SU-DHL-6 (cell line): Measurements from ENCODE around the gene DEFB114.

ENCODE experiments used
- H2AFZ ChIP-seq: fragments of 200-600 bp; sonication (generic); 2 replicates; pipeline ENCODE4 v1.6.1; 2014; ENCODE audit warnings: low read depth, mild to moderate bottlenecking, moderate library complexity, mixed read lengths, antibody characterized with exemption, low read length; ENCODE audit not compliant: severe bottlenecking
- H3F3A ChIP-seq: fragments of 200-600 bp; shearing (Covaris generic); 2 replicates; pipeline ENCODE4 v1.6.0; 2016; ENCODE audit warnings: antibody characterized with exemption, mild to moderate bottlenecking; ENCODE audit not compliant: insufficient read depth
- H3K27ac ChIP-seq: fragments of 200-600 bp; sonication (generic); 2 replicates; pipeline ENCODE4 v1.5.1; 2016; ENCODE audit warnings: low read depth, mild to moderate bottlenecking, low read length, moderate library complexity, mixed read lengths
- H3K27me3 ChIP-seq: fragments of 200-600 bp; sonication (generic), shearing (Covaris generic); 2 replicates; pipeline ENCODE4 v1.6.0; 2014; ENCODE audit warnings: mild to moderate bottlenecking, low read length
- H3K36me3 ChIP-seq: fragments of 200-600 bp; sonication (generic); 2 replicates; pipeline ENCODE4 v1.6.1; 2014; ENCODE audit warnings: mild to moderate bottlenecking, low read length, mixed read lengths
- H3K4me2 ChIP-seq: fragments of 300-600, 200-600 bp; shearing (Covaris generic), sonication (generic); 2 replicates; pipeline ENCODE4 v1.6.0; 2014; ENCODE audit warnings: low read length, low read depth, mild to moderate bottlenecking; ENCODE audit not compliant: poor library complexity, severe bottlenecking
- H3K4me3 ChIP-seq: fragments of 200-600 bp; sonication (generic); 2 replicates; pipeline ENCODE4 v1.5.1; 2014; ENCODE audit warnings: antibody characterized with exemption, low read length, mild to moderate bottlenecking, mixed read lengths; ENCODE audit not compliant: insufficient read depth, poor library complexity, severe bottlenecking
- H3K79me2 ChIP-seq: fragments of 200-600 bp; sonication (generic); 2 replicates; pipeline ENCODE4 v1.6.1; 2014; ENCODE audit warnings: mild to moderate bottlenecking, low read length, moderate library complexity; ENCODE audit not compliant: insufficient read depth
- H3K9ac ChIP-seq: fragments of 200-600 bp; sonication (generic); 2 replicates; pipeline ENCODE4 v1.7.0; 2014; ENCODE audit warnings: mild to moderate bottlenecking, low read length
- H3K9me2 ChIP-seq: fragments of 200-600 bp; sonication (generic); replicated peaks from 2 replicates; pipeline ENCODE4 v1.6.1; 2014; ENCODE audit warnings: low read length; ENCODE audit not compliant: insufficient read depth
- H3K9me3 ChIP-seq: fragments of 200-600 bp; sonication (generic); 2 replicates; pipeline ENCODE4 v1.6.1; 2014; ENCODE audit warnings: low read length, mixed read lengths; ENCODE audit not compliant: insufficient read depth
- H4K20me1 ChIP-seq: fragments of 200-600 bp; sonication (generic); 2 replicates; pipeline ENCODE4 v1.6.1; 2014; ENCODE audit warnings: low read depth, mild to moderate bottlenecking, antibody characterized with exemption, low read length, moderate library complexity, mixed read lengths
- CTCF ChIP-seq: fragments of 200-600 bp; sonication (generic); IDR thresholded peaks from one replicate; pipeline ENCODE4 v1.5.1; 2017; ENCODE audit warnings: antibody characterized with exemption, mild to moderate bottlenecking, low read length, moderate library complexity; ENCODE audit not compliant: insufficient read depth, poor library complexity, severe bottlenecking
- EZH2phosphoT487 ChIP-seq: fragments of 200-600 bp; sonication (generic), shearing (Covaris generic); conservative IDR thresholded peaks from 2 replicates; pipeline ENCODE4 v1.6.1; 2018; ENCODE audit warnings: mild to moderate bottlenecking, antibody characterized with exemption, low read length, moderate library complexity, mixed read lengths

The DEFB114 gene

DNA sequence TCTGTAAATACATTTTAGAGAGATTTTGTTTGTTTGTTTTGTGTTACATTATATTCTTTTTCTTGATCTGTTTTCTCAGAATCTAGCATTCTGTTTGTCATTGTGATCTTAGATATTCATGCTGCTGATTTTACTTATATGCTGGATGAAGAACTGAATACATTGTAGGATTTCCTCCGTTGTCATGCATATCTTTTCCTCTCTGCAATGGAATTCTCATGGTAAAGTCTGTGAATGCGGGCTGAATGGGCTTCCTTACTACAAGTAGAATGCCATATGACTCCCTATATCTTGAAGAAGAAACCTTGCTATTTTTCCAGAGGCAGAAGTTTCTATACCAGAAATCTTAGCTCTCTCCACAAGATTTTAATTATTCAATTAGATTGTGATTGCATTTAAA is 2.4 kb upstream of the DEFB114 start:
- TF ChIP-seq CTCF (no peak), EZH2phosphoT487 (no peak)
- no peaks in the 10 kb centered on the region for H3K9me2 ChIP-seq

GRCh38 chr6:49958180-49958579 is 5.8 kb downstream of the DEFB114 start:
- Histone ChIP-seq H4K20me1 (no peaks in the 10 kb centered on the region), H3K36me3 (peaks cover 4% of the 10 kb centered on the region; the same call in 1 of the 2 replicates), H3K9ac (no peak overlapping the region), H3K27me3 (no peaks in the 10 kb centered on the region), H3K9me3 (no peaks in the 10 kb centered on the region; the same call in 1 of the 2 replicates), H3K79me2 (no peaks in the 10 kb centered on the region), H3K27ac (no peak overlapping the region), H3K9me2 (no peaks in the 10 kb centered on the region), H2AFZ (no peak overlapping the region), H3F3A (no peaks in the 10 kb centered on the region), H3K4me3 (no peak overlapping the region), H3K4me2 (no peak overlapping the region)
- TF ChIP-seq CTCF, result no peak
- TF ChIP-seq EZH2phosphoT487, result no peak

More for the DNA sequence above, 2.4 kb upstream of the DEFB114 start:
- H3K4me3 ChIP-seq, result no peak overlapping the region
- no peaks in the 10 kb centered on the region for H3K79me2 ChIP-seq
- H3K36me3 ChIP-seq, result peaks cover 4% of the 10 kb centered on the region; the same call in 1 of the 2 replicates
- H3K27me3 ChIP-seq, result no peaks in the 10 kb centered on the region
- H3K9me3 ChIP-seq, result no peaks in the 10 kb centered on the region
- no peaks in the 10 kb centered on the region for H3F3A ChIP-seq
- peaks cover 2% of the 10 kb centered on the region; the same call in 1 of the 2 replicates for H4K20me1 ChIP-seq
- no peak overlapping the region for H2AFZ ChIP-seq
- H3K4me2 ChIP-seq, result no peak overlapping the region
- no peak overlapping the region for H3K27ac ChIP-seq
- no peak overlapping the region for H3K9ac ChIP-seq

DNA sequence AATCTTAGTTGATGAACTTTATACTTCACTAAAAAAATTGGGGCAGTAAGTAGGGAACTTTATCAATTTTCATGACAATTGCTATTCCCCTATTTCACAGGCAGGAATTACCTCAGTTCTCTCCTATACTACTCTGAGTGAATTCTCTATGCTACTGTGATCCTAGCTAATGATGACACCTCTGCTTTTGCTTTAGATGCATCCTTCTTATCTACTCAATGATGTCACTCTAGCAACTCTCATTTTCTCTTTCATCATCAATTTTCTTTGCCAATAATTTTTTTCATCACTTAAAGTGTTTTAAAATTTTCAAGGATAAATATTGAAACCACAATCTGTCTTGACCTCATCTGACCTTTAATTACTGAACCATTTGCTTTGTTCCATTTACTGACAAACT is 8.1 kb downstream of the DEFB114 start:
- TF ChIP-seq CTCF (no peak), EZH2phosphoT487 (no peak)

More for the DNA sequence above, 8.1 kb downstream of the DEFB114 start:
- Histone ChIP-seq H3K79me2 (no peaks in the 10 kb centered on the region), H3K9me2 (no peaks in the 10 kb centered on the region), H3K9ac (no peak overlapping the region), H3K4me2 (no peak overlapping the region), H3K9me3 (no peaks in the 10 kb centered on the region; the same call in 1 of the 2 replicates), H2AFZ (no peak overlapping the region), H3K36me3 (no peaks in the 10 kb centered on the region), H3F3A (no peaks in the 10 kb centered on the region), H3K27me3 (no peaks in the 10 kb centered on the region), H3K4me3 (no peak overlapping the region), H3K27ac (no peak overlapping the region), H4K20me1 (no peaks in the 10 kb centered on the region; the same call in 1 of the 2 replicates)
